Activated T-cell treated with anti-CD3 and anti-CD28 coated beads, Interleukin-2, amount 50 U/mL, for 4 hours (primary cell): ENCODE data around the gene H2BK1. TPM values are rescaled to one million over a fixed set of nuclear protein-coding genes. Genes with fewer than 3 reads are reported as not detected.

Source experiments
- ATAC-seq, 2 donors: fragments of 200-7000 bp; cut with Tn5 transposase; one replicate each; pipeline ENCODE4 v1.10.0; 2021
- DNase-seq: peaks from one replicate; pipeline ENCODE4 v3.0.0-alpha.2; 2020
- H3K27me3 Mint-ChIP-seq: one replicate; pipeline ENCODE4 v1.8.0; 2021; ENCODE audit warnings: low read depth, mixed read lengths
- H3K36me3 Mint-ChIP-seq: one replicate; pipeline ENCODE4 v1.8.0; 2022; ENCODE audit warnings: mixed read lengths; ENCODE audit not compliant: insufficient read depth
- H3K4me1 Mint-ChIP-seq: one replicate; pipeline ENCODE4 v1.8.0; 2021; ENCODE audit warnings: low read depth, mixed read lengths
- H3K4me3 Mint-ChIP-seq: one replicate; pipeline ENCODE4 v1.8.0; 2021; ENCODE audit warnings: mild to moderate bottlenecking, moderate library complexity, mixed read lengths
- H3K9me3 Mint-ChIP-seq: one replicate; pipeline ENCODE4 v1.8.0; 2021; ENCODE audit warnings: mixed read lengths
- total RNA-seq, 3 donors: library from RNA; stranded (reverse); gene quantifications; one replicate each; pipeline ENCODE4 v1.2.1, GENCODE V29; 2021

The H2BK1 gene
- total RNA-seq = not detected

GRCh38 chr7:151210087-151210854 is at the start of gene H2BK1:
TSS of gene H2BK1 (minus strand) at chr7:151210488. CDS start at chr7:151210318, 170 bp downstream.
- H3K4me1 Mint-ChIP-seq = peaks cover 30% of the 10 kb centered on the region
- H3K9me3 Mint-ChIP-seq = no peaks in the 10 kb centered on the region
- H3K4me3 Mint-ChIP-seq = no peak within 1 kb of the TSS
- ATAC-seq = no peak
- no peak for DNase-seq
- peaks cover 2% of the 10 kb centered on the region for H3K27me3 Mint-ChIP-seq
- peaks cover 21% of the 10 kb centered on the region for H3K36me3 Mint-ChIP-seq

- no peaks in the 10 kb centered on the region for H3K9me3 Mint-ChIP-seq
Measured at GRCh38 chr7:151257990-151258389, 47.7 kb upstream of the H2BK1 start.

GRCh38 chr7:151256410-151257045 is 46.2 kb upstream of the H2BK1 start:
- Mint-ChIP-seq H3K36me3 (peaks cover 2% of the 10 kb centered on the region), H3K9me3 (no peaks in the 10 kb centered on the region), H3K27me3 (peaks cover 38% of the 10 kb centered on the region), H3K4me3 (no peak overlapping the region), H3K4me1 (peaks cover 2% of the 10 kb centered on the region)
- ATAC-seq (no peak), DNase-seq (no peak)

More at GRCh38 chr7:151257990-151258389, 47.7 kb upstream of the H2BK1 start:
- DNase-seq (no peak), ATAC-seq (no peak)
- Mint-ChIP-seq H3K36me3 (peaks cover 2% of the 10 kb centered on the region), H3K27me3 (peaks cover 27% of the 10 kb centered on the region), H3K4me3 (no peak overlapping the region), H3K4me1 (no peaks in the 10 kb centered on the region)

GRCh38 chr7:151255390-151255789 is 45.1 kb upstream of the H2BK1 start:
- Mint-ChIP-seq H3K4me3 (no peak overlapping the region), H3K4me1 (peaks cover 9% of the 10 kb centered on the region), H3K9me3 (no peaks in the 10 kb centered on the region), H3K27me3 (peaks cover 46% of the 10 kb centered on the region), H3K36me3 (peaks cover 2% of the 10 kb centered on the region)
- DNase-seq (no peak), ATAC-seq (no peak)

- peaks cover 9% of the 10 kb centered on the region for H3K4me1 Mint-ChIP-seq
- H3K36me3 Mint-ChIP-seq = peaks cover 2% of the 10 kb centered on the region
- peaks cover 48% of the 10 kb centered on the region for H3K27me3 Mint-ChIP-seq
- no peaks in the 10 kb centered on the region for H3K9me3 Mint-ChIP-seq
- ATAC-seq (no peak), DNase-seq (no peak)
- no peak overlapping the region for H3K4me3 Mint-ChIP-seq
Measured at GRCh38 chr7:151254851-151255250, 44.6 kb upstream of the H2BK1 start.

GRCh38 chr7:151254316-151254715 is 44.0 kb upstream of the H2BK1 start:
- Mint-ChIP-seq H3K9me3 (no peaks in the 10 kb centered on the region), H3K4me1 (peaks cover 12% of the 10 kb centered on the region), H3K4me3 (no peak overlapping the region), H3K36me3 (peaks cover 2% of the 10 kb centered on the region), H3K27me3 (peaks cover 49% of the 10 kb centered on the region)
- DNase-seq (no peak), ATAC-seq (no peak)

- Mint-ChIP-seq H3K4me1 (peaks cover 17% of the 10 kb centered on the region), H3K4me3 (peak overlapping the region; percentile 53), H3K9me3 (no peaks in the 10 kb centered on the region), H3K27me3 (peaks cover 54% of the 10 kb centered on the region), H3K36me3 (peaks cover 2% of the 10 kb centered on the region)
- DNase-seq (no peak), ATAC-seq (no peak)
Measured at GRCh38 chr7:151252961-151253711, 42.8 kb upstream of the H2BK1 start.

- ATAC-seq (no peak), DNase-seq (no peak)
- Mint-ChIP-seq H3K4me1 (peaks cover 20% of the 10 kb centered on the region), H3K27me3 (peaks cover 53% of the 10 kb centered on the region), H3K9me3 (no peaks in the 10 kb centered on the region), H3K4me3 (peak overlapping the region; percentile 53), H3K36me3 (no peaks in the 10 kb centered on the region)
Measured at GRCh38 chr7:151252561-151252835, 42.2 kb upstream of the H2BK1 start.

GRCh38 chr7:151251689-151252560 is 41.6 kb upstream of the H2BK1 start:
- DNase-seq = no peak
- H3K9me3 Mint-ChIP-seq = no peaks in the 10 kb centered on the region
- peak; percentile 31 to 39 for ATAC-seq
- peaks cover 20% of the 10 kb centered on the region for H3K4me1 Mint-ChIP-seq
- no peaks in the 10 kb centered on the region for H3K36me3 Mint-ChIP-seq
- H3K27me3 Mint-ChIP-seq = peaks cover 59% of the 10 kb centered on the region
- peak overlapping the region; percentile 60 for H3K4me3 Mint-ChIP-seq

GRCh38 chr7:151251328-151251688 is 41.0 kb upstream of the H2BK1 start:
- DNase-seq = no peak
- H3K36me3 Mint-ChIP-seq = no peaks in the 10 kb centered on the region
- no peaks in the 10 kb centered on the region for H3K9me3 Mint-ChIP-seq
- peaks cover 59% of the 10 kb centered on the region for H3K27me3 Mint-ChIP-seq
- H3K4me1 Mint-ChIP-seq = peaks cover 20% of the 10 kb centered on the region
- ATAC-seq = peak; percentile 5 to 16
- peak overlapping the region; percentile 46 for H3K4me3 Mint-ChIP-seq

GRCh38 chr7:151250181-151251132 is 40.2 kb upstream of the H2BK1 start:
- Mint-ChIP-seq H3K36me3 (no peaks in the 10 kb centered on the region), H3K9me3 (no peaks in the 10 kb centered on the region), H3K4me1 (peaks cover 22% of the 10 kb centered on the region), H3K4me3 (peak overlapping the region; percentile 46), H3K27me3 (peaks cover 63% of the 10 kb centered on the region)
- no peak for DNase-seq
- no peak for ATAC-seq

- peak overlapping the region; percentile 65 for H3K4me3 Mint-ChIP-seq
- H3K27me3 Mint-ChIP-seq = peaks cover 61% of the 10 kb centered on the region
Measured at GRCh38 chr7:151249732-151250072, 39.4 kb upstream of the H2BK1 start.

GRCh38 chr7:151249034-151249731 is 38.9 kb upstream of the H2BK1 start:
- peak overlapping the region; percentile 65 for H3K4me3 Mint-ChIP-seq
- peaks cover 56% of the 10 kb centered on the region for H3K27me3 Mint-ChIP-seq
- H3K4me1 Mint-ChIP-seq = peaks cover 30% of the 10 kb centered on the region
- H3K9me3 Mint-ChIP-seq = no peaks in the 10 kb centered on the region
- no peaks in the 10 kb centered on the region for H3K36me3 Mint-ChIP-seq
- DNase-seq = no peak
- ATAC-seq = peak; percentile 19 to 23

More at GRCh38 chr7:151249732-151250072, 39.4 kb upstream of the H2BK1 start:
- H3K4me1 Mint-ChIP-seq = peaks cover 25% of the 10 kb centered on the region
- DNase-seq = no peak
- no peaks in the 10 kb centered on the region for H3K36me3 Mint-ChIP-seq
- no peak for ATAC-seq
- H3K9me3 Mint-ChIP-seq = no peaks in the 10 kb centered on the region
